H1 (cell line): ENCODE data around the gene SPARCL1. TPM values are rescaled to one million over a fixed set of nuclear protein-coding genes. Genes with fewer than 3 reads are reported as not detected.

Source experiments
- CHD2 ChIP-seq: IDR thresholded peaks from 2 replicates; pipeline ENCODE4 v1.6.1; 2012; ENCODE audit warnings: low read length, improper control_type of control experiment
- CREB1 ChIP-seq: IDR thresholded peaks from 2 replicates; pipeline ENCODE4 v1.6.1; 2012; ENCODE audit warnings: inconsistent platforms
- KDM1A ChIP-seq: fragments of 200-600, 300-600 bp; sonication (generic); IDR thresholded peaks from 2 replicates; pipeline ENCODE4 v1.7.1; 2016; ENCODE audit warnings: mild to moderate bottlenecking, low read length, borderline replicate concordance
- RNF2 ChIP-seq: fragments of 200-900, 300-1000 bp; sonication (generic); IDR thresholded peaks from 2 replicates; pipeline ENCODE4 v1.7.1; 2016; ENCODE audit warnings: borderline replicate concordance, low read depth, mild to moderate bottlenecking, antibody characterized with exemption, low read length; ENCODE audit not compliant: poor library complexity, severe bottlenecking; ENCODE audit errors: missing control alignments
- SIN3A ChIP-seq, 2 experiments: IDR thresholded peaks in 1 of 2; conservative IDR thresholded peaks in 1 of 2; 2 replicates each; pipeline ENCODE4 v1.6.1; 2011 to 2012; ENCODE audit warnings: low read length in 2 of 2, improper control_type of control experiment in 1 of 2, low read depth in 1 of 2, mild to moderate bottlenecking in 1 of 2
- TAF1 ChIP-seq: IDR thresholded peaks from 2 replicates; pipeline ENCODE4 v1.6.1; 2011; ENCODE audit warnings: mild to moderate bottlenecking, low read depth, low read length
- polyA plus RNA-seq, 7 experiments: library from polyadenylated mRNA; depleted of rRNA in 3 of 7; stranded (reverse) in 5 of 7; unstranded in 2 of 7; fragments of >200 nt in 5 of 7; fragments of 200-250 nt in 2 of 7; gene quantifications; 1 replicate in 5 of 7; 2 replicates in 1 of 7; 4 replicates in 1 of 7; pipeline versions ENCODE4 v1.2.1 to v1.2.3, GENCODE V29; 2011 to 2013; ENCODE audit warnings: missing spikeins in 2 of 7, mixed read lengths in 2 of 7
- total RNA-seq: library from RNA; stranded (reverse); fragmentation: NEBNext Ultra II Directional; extraction: Animal tissue kit (Norgen Biotek cat#: 25700); gene quantifications from 2 replicates; pipeline ENCODE4 v1.2.1, GENCODE V29; 2021
- TF ChIP-seq, protein P1 (sequence below), 3 experiments: IDR thresholded peaks; 1 replicate in 2 of 3; 2 replicates in 1 of 3; pipeline versions ENCODE4 v1.5.1 to v1.6.1; 2011; ENCODE audit warnings: low read length in 3 of 3, mild to moderate bottlenecking in 3 of 3, inconsistent platforms in 2 of 3, low read depth in 1 of 3, moderate library complexity in 1 of 3; ENCODE audit not compliant: insufficient read depth in 1 of 3; ENCODE audit errors: control extremely low read depth in 1 of 3

Gene SPARCL1
- total and polyA plus RNA-seq, 2 of the 8 experiments (the other 6 are each of a cell fraction or from before 2014, with no cell fraction given) = 0.48 to 0.51 TPM

DNA sequence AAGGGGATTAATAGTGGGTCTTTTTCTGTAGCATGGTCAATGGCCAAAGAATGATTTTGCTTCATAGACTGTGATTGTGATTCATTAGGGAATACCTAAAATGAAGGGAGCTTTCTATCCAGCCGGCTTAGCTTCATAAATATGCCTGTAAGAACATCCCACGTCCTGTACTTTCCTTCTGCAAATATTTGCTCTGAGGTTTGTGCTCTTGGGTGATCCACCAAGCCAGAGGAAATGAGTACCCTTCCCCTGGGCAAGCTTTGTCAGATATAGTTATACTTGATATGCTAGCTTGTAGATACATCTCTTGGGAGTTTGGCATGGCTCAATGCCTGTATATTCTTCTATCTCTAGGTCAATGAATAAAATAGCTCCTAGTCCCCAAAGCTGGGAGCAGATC, 28.2 kb upstream of the SPARCL1 start (continued):
- TF ChIP-seq, protein P1, sequence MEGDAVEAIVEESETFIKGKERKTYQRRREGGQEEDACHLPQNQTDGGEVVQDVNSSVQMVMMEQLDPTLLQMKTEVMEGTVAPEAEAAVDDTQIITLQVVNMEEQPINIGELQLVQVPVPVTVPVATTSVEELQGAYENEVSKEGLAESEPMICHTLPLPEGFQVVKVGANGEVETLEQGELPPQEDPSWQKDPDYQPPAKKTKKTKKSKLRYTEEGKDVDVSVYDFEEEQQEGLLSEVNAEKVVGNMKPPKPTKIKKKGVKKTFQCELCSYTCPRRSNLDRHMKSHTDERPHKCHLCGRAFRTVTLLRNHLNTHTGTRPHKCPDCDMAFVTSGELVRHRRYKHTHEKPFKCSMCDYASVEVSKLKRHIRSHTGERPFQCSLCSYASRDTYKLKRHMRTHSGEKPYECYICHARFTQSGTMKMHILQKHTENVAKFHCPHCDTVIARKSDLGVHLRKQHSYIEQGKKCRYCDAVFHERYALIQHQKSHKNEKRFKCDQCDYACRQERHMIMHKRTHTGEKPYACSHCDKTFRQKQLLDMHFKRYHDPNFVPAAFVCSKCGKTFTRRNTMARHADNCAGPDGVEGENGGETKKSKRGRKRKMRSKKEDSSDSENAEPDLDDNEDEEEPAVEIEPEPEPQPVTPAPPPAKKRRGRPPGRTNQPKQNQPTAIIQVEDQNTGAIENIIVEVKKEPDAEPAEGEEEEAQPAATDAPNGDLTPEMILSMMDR (IDR thresholded peaks at IDR 0.05; ENCODE audit: control extremely low read depth in 1 of 3, insufficient read depth in 1 of 3, low read depth in 1 of 3, low read length in 3 of 3) = no peak
- TF ChIP-seq KDM1A = no peak
- no peak for TF ChIP-seq TAF1
- TF ChIP-seq CHD2 = no peak
- no peak for TF ChIP-seq RNF2
- no peak for TF ChIP-seq CREB1
- no peak for TF ChIP-seq SIN3A (conservative IDR thresholded peaks at IDR 0.05 in 1 of 2, IDR thresholded peaks at IDR 0.05 in 1 of 2; ENCODE audit: low read depth in 1 of 2, low read length in 2 of 2)
